A549 (cell line): ENCODE data around the gene TMPRSS2. TPM values are rescaled to one million over a fixed set of nuclear protein-coding genes. Genes with fewer than 3 reads are reported as not detected.

ENCODE experiments used
- ATAC-seq, 2 experiments: fragments of 200-7000 bp in 1 of 2; fragments of >200 bp in 1 of 2; cut with Nextera tagmentation in 1 of 2; cut with Tn5 transposase in 1 of 2; 3 replicates each; pipeline versions ENCODE4 v1.8.0 to v1.9.1; 2018 to 2020; ENCODE audit warnings: mild to moderate bottlenecking in 1 of 2, moderate library complexity in 1 of 2
- CTCF ChIA-PET: fragments of 300-600 bp; sonication (Branson Sonifier 250); formaldehyde crosslinking; extraction: SDS; loops from one replicate; lab custom pipeline; 2021; ENCODE audit warnings: antibody characterized with exemption, inconsistent platforms; lab: Yijun Ruan, JAX
- POLR2A ChIA-PET: fragments of 350-600 bp; formaldehyde crosslinking; extraction: SDS; loops from one replicate; lab custom pipeline; 2021; ENCODE audit warnings: antibody characterized with exemption, inconsistent platforms; lab: Yijun Ruan, JAX
- DNase-seq, 2 experiments: peaks; one replicate each; pipeline versions ENCODE4 v3.0.0 to v3.0.0-alpha.2; 2011 to 2016; ENCODE audit warnings: low read depth in 1 of 2, low spot score in 1 of 2
- FAIRE-seq: peaks from 2 replicates; lab custom pipeline; 2011; peaks lifted over from hg19 to GRCh38; lab: Jason Lieb, UNC
- H3K27ac ChIP-seq, 2 experiments: fragments of >200 bp; sonication (Bioruptor Twin); formaldehyde crosslinking; 3 replicates each; pipeline ENCODE4 v1.5.1; 2016 to 2017
- H3K4me1 ChIP-seq: fragments of >200 bp; sonication (Bioruptor Twin); formaldehyde crosslinking; 3 replicates; pipeline ENCODE4 v1.6.1; 2016
- H3K4me2 ChIP-seq: fragments of >200 bp; sonication (Bioruptor Twin); formaldehyde crosslinking; 3 replicates; pipeline ENCODE4 v1.6.1; 2016
- H3K4me3 ChIP-seq: fragments of >200 bp; sonication (Bioruptor Twin); formaldehyde crosslinking; 3 replicates; pipeline ENCODE4 v1.5.1; 2016
- H3K9me3 ChIP-seq: fragments of >200 bp; sonication (Bioruptor Twin); formaldehyde crosslinking; 3 replicates; pipeline ENCODE4 v1.6.1; 2016
- ATOH8 ChIP-seq: fragments of 250-450 bp; sonication (Bioruptor Pico); IDR thresholded peaks from 2 replicates; pipeline ENCODE4 v1.5.0; 2020; ENCODE audit warnings: low read depth, mild to moderate bottlenecking, moderate library complexity
- CBX2 ChIP-seq: fragments of 200-600 bp; sonication (generic); IDR thresholded peaks from 2 replicates; pipeline ENCODE4 v1.6.1; 2016; ENCODE audit warnings: low read depth, mild to moderate bottlenecking, borderline replicate concordance
- E2F6 ChIP-seq: IDR thresholded peaks from 2 replicates; pipeline ENCODE4 v1.6.1; 2012; ENCODE audit warnings: low read depth, borderline replicate concordance
- EHMT2 ChIP-seq: fragments of 200-600 bp; sonication (generic); IDR thresholded peaks from 2 replicates; pipeline ENCODE4 v1.6.1; 2016; ENCODE audit warnings: antibody characterized with exemption, low read depth, mild to moderate bottlenecking, moderate library complexity
- EP300 ChIP-seq, 2 experiments: fragments of >200 bp; sonication (Bioruptor Twin); formaldehyde crosslinking; IDR thresholded peaks; 2 replicates in 1 of 2; 3 replicates in 1 of 2; pipeline ENCODE4 v1.6.1; 2016 to 2017
- ESRRA ChIP-seq: fragments of 150-350 bp; IDR thresholded peaks from 2 replicates; pipeline ENCODE4 v1.6.1; 2014; ENCODE audit warnings: mild to moderate bottlenecking, low read length, borderline replicate concordance
- FOSL2 ChIP-seq, 2 experiments: fragments of 450-650 bp in 1 of 2; fragments of >200 bp in 1 of 2; sonication (Bioruptor Twin) in 1 of 2; formaldehyde crosslinking; IDR thresholded peaks; 2 replicates each; pipeline versions ENCODE4 v1.5.0 to v1.6.1; 2016 to 2020; ENCODE audit warnings: mild to moderate bottlenecking in 1 of 2, moderate library complexity in 1 of 2
- FOXS1 ChIP-seq: fragments of 250-450 bp; sonication (Bioruptor Pico); IDR thresholded peaks from 2 replicates; pipeline ENCODE4 v1.5.0; 2020; ENCODE audit warnings: mild to moderate bottlenecking, moderate library complexity
- GATA3 ChIP-seq: IDR thresholded peaks from 2 replicates; pipeline ENCODE4 v1.6.1; 2012; ENCODE audit warnings: borderline replicate concordance
- HES2 ChIP-seq: fragments of >200 bp; sonication (Bioruptor Twin); formaldehyde crosslinking; IDR thresholded peaks from 2 replicates; pipeline ENCODE4 v1.6.1; 2016
- HEYL ChIP-seq: fragments of 250-450 bp; sonication (Bioruptor Pico); IDR thresholded peaks from 2 replicates; pipeline ENCODE4 v1.8.0; 2021; ENCODE audit warnings: mild to moderate bottlenecking, moderate library complexity
- HMGXB4 ChIP-seq: fragments of 250-450 bp; sonication (Bioruptor Pico); IDR thresholded peaks from 2 replicates; pipeline ENCODE4 v1.5.0; 2021; ENCODE audit warnings: mild to moderate bottlenecking, moderate library complexity, borderline replicate concordance
- HOXB5 ChIP-seq: fragments of 250-450 bp; sonication (Bioruptor Pico); IDR thresholded peaks from 2 replicates; pipeline ENCODE4 v1.5.0; 2020; ENCODE audit warnings: mild to moderate bottlenecking, moderate library complexity
- JUN ChIP-seq, 2 experiments: fragments of >200 bp; sonication (Bioruptor Twin); formaldehyde crosslinking; IDR thresholded peaks; 2 replicates in 1 of 2; 3 replicates in 1 of 2; pipeline ENCODE4 v1.6.1; 2016 to 2017
- JUNB ChIP-seq: fragments of >200 bp; sonication (Bioruptor Twin); formaldehyde crosslinking; IDR thresholded peaks from 2 replicates; pipeline ENCODE4 v1.6.1; 2016
- KDM5A ChIP-seq: fragments of 200-600 bp; sonication (generic); IDR thresholded peaks from 2 replicates; pipeline ENCODE4 v1.6.1; 2016; ENCODE audit warnings: antibody characterized with exemption, mild to moderate bottlenecking
- MAX ChIP-seq: IDR thresholded peaks from 2 replicates; pipeline ENCODE4 v1.6.1; 2012
- MAZ ChIP-seq: fragments of 150-350 bp; IDR thresholded peaks from 2 replicates; pipeline ENCODE4 v1.6.1; 2014; ENCODE audit warnings: antibody characterized with exemption, low read depth, low read length, borderline replicate concordance
- NPAS2 ChIP-seq: fragments of 250-450 bp; sonication (Bioruptor Pico); IDR thresholded peaks from 2 replicates; pipeline ENCODE4 v1.8.0; 2022; ENCODE audit warnings: mild to moderate bottlenecking, moderate library complexity, borderline replicate concordance
- NR3C1 ChIP-seq: fragments of >200 bp; sonication (Bioruptor Twin); formaldehyde crosslinking; IDR thresholded peaks from 3 replicates; pipeline ENCODE4 v1.6.1; 2017
- PBX3 ChIP-seq: IDR thresholded peaks from 2 replicates; pipeline ENCODE4 v1.6.1; 2012
- PHF8 ChIP-seq: fragments of 200-600 bp; sonication (generic); IDR thresholded peaks from 2 replicates; pipeline ENCODE4 v1.6.1; 2016; ENCODE audit warnings: low read depth, mild to moderate bottlenecking, antibody characterized with exemption, moderate library complexity, borderline replicate concordance
- RARB ChIP-seq: fragments of 250-450 bp; sonication (Bioruptor Pico); IDR thresholded peaks from 2 replicates; pipeline ENCODE4 v1.8.0; 2021; ENCODE audit warnings: mild to moderate bottlenecking, moderate library complexity
- RFX5 ChIP-seq: fragments of 450-650 bp; IDR thresholded peaks from 2 replicates; pipeline ENCODE4 v1.7.1; 2014; ENCODE audit warnings: antibody characterized with exemption, mild to moderate bottlenecking, moderate library complexity
- RNF2 ChIP-seq: fragments of 200-600 bp; sonication (generic); IDR thresholded peaks from 2 replicates; pipeline ENCODE4 v1.6.1; 2016; ENCODE audit warnings: low read depth, mild to moderate bottlenecking, antibody characterized with exemption, moderate library complexity, borderline replicate concordance
- SMC3 ChIP-seq: fragments of >200 bp; sonication (Bioruptor Twin); formaldehyde crosslinking; IDR thresholded peaks from 3 replicates; pipeline ENCODE4 v1.6.1; 2018; ENCODE audit warnings: inconsistent platforms
- USF2 ChIP-seq: fragments of 450-650 bp; IDR thresholded peaks from 2 replicates; pipeline ENCODE4 v1.6.1; 2014; ENCODE audit warnings: antibody characterized with exemption
- WGBS: methylation state at CpG from one replicate; pipeline ENCODE4 v1.1.6; 2017; ENCODE audit errors: missing lambda C conversion rate; 5-methylcytosine and 5-hydroxymethylcytosine counted together
- polyA plus RNA-seq, 4 experiments: library from polyadenylated mRNA; depleted of rRNA in 3 of 4; stranded (reverse); fragments of >200 nt; fragmentation: RNase III in 1 of 4; extraction: RNeasy Plus Mini Kit Qiagen cat#74134 plus additional on column Dnase treatment in 1 of 4; gene quantifications; 2 replicates in 3 of 4; 3 replicates in 1 of 4; pipeline ENCODE4 v1.2.3, GENCODE V29; 2011 to 2017

The TMPRSS2 gene
- polyA plus RNA-seq, 2 of the 4 experiments (the other 2 are of a cell fraction) = not detected

- POLR2A ChIA-PET = no interaction called here
- DNase-seq = no peak
- no peak overlapping the region for H3K27ac ChIP-seq
- no peaks in the 10 kb centered on the region; the same call in 2 of the 3 replicates for H3K9me3 ChIP-seq
- no peak overlapping the region for H3K4me2 ChIP-seq
- no peak for TF ChIP-seq SMC3
- no peak for TF ChIP-seq HES2
- CTCF ChIA-PET = no interaction called here
- 71% methylated on average over 6 of the region's 9 CpGs for WGBS
- FAIRE-seq = no peak
- H3K4me1 ChIP-seq = no peaks in the 10 kb centered on the region
- H3K4me3 ChIP-seq = no peak overlapping the region
- no peak for ATAC-seq
These were observed 21.8 kb upstream of the TMPRSS2 start for GRCh38 chr21:41529769-41530168.

GRCh38 chr21:41526478-41527087 lies 18.6 kb upstream of the TMPRSS2 start:
- Histone ChIP-seq H3K4me2 (no peak overlapping the region), H3K4me3 (no peak overlapping the region), H3K9me3 (no peaks in the 10 kb centered on the region), H3K27ac (no peak overlapping the region), H3K4me1 (no peaks in the 10 kb centered on the region)
- DNase-seq (no peak), FAIRE-seq (no peak), ATAC-seq (no peak)
- WGBS = 32% methylated on average over 10 of the region's 10 CpGs
- CTCF ChIA-PET = interaction anchor here (1.5 kb wide), 1 partner anchor 86 kb away, joined by 5 read pairs; no protein-coding TSS in a partner anchor
- TF ChIP-seq GATA3 (no peak), HOXB5 (no peak), FOXS1 (no peak), RNF2 (no peak), CBX2 (no peak), EHMT2 (no peak), USF2 (no peak), NPAS2 (CRISPR knock-in tag) (no peak), ESRRA (no peak), MAX (no peak), PHF8 (no peak), NR3C1 (no peak), ATOH8 (CRISPR knock-in tag) (no peak), MAZ (no peak), HEYL (CRISPR knock-in tag) (no peak), JUN (IDR thresholded peaks at IDR 0.05) (no peak), E2F6 (no peak), JUNB (no peak)
- POLR2A ChIA-PET = no interaction called here

GRCh38 chr21:41523175-41523574 lies 15.2 kb upstream of the TMPRSS2 start:
- H3K27ac ChIP-seq = no peak overlapping the region
- DNase-seq (no peak), ATAC-seq (no peak), FAIRE-seq (no peak)
- H3K4me2 ChIP-seq = no peak overlapping the region
- no peaks in the 10 kb centered on the region for H3K4me1 ChIP-seq
- no peak overlapping the region for H3K4me3 ChIP-seq
- H3K9me3 ChIP-seq = no peaks in the 10 kb centered on the region
- ChIA-PET CTCF (interaction anchor here (1.0 to 1.8 kb wide), 2 partner anchors 240 to 294 kb away, joined by 3 to 4 read pairs; no protein-coding TSS in a partner anchor), POLR2A (no interaction called here)
- no CpG with 5 or more reads among the region's 3 CpGs for WGBS
- no peak for TF ChIP-seq RFX5
- no peak for TF ChIP-seq RARB (CRISPR knock-in tag)
- TF ChIP-seq USF2 = no peak
- no peak for TF ChIP-seq JUNB
- no peak for TF ChIP-seq HMGXB4
- no peak for TF ChIP-seq FOSL2 (IDR thresholded peaks at IDR 0.05)
- TF ChIP-seq FOSL2 (CRISPR knock-in tag; IDR thresholded peaks at IDR 0.05) = no peak
- TF ChIP-seq PBX3 = no peak
- TF ChIP-seq KDM5A = no peak
- no peak for TF ChIP-seq EP300 (IDR thresholded peaks at IDR 0.05)
- no peak for TF ChIP-seq MAZ
